Activated T-helper 9 cell treated with anti-CD3 and anti-CD28 coated beads, Interleukin-2, amount 50 U/mL, for 16 hours (primary cell): ENCODE measurements around the gene ESRRG.

Source experiments
- DNase-seq: peaks from one replicate; pipeline ENCODE4 v3.0.0-alpha.2; 2020; ENCODE audit warnings: low read depth

Gene ESRRG

GRCh38 chr1:216502528-216503162, 220.6 kb downstream of the ESRRG start:
- no peak for DNase-seq

DNA sequence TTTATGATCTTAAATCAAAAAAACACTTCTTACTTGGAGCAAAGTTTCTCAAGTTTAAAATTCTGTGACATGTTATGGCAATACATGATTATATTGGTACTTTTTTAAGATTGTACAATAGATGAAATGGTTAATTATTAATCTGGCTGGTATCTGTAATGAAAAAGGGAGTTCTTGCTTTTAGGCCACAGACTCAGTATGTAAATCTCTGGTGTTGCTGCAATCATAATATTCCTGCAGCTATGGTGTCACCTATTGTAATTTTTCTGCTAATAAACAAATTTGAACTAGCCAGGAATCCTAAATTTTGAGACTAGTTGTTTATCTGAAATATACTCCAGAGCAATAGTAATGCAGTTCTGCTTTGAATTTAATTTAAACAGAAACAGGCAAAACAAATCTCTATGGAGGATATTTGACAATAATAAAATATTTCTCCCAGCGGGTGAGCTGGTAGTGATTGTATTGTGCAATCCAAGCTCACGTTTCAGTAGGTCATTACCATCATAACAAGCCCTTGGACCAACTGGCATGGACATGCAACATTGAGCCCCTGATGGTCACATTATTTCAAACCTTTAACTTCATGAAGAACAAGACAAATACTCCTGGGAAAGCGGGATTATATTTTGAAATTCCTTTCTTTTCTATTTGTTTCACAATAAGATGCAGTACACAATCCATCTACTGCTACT, 222.8 kb downstream of the ESRRG start:
- no peak for DNase-seq

DNA sequence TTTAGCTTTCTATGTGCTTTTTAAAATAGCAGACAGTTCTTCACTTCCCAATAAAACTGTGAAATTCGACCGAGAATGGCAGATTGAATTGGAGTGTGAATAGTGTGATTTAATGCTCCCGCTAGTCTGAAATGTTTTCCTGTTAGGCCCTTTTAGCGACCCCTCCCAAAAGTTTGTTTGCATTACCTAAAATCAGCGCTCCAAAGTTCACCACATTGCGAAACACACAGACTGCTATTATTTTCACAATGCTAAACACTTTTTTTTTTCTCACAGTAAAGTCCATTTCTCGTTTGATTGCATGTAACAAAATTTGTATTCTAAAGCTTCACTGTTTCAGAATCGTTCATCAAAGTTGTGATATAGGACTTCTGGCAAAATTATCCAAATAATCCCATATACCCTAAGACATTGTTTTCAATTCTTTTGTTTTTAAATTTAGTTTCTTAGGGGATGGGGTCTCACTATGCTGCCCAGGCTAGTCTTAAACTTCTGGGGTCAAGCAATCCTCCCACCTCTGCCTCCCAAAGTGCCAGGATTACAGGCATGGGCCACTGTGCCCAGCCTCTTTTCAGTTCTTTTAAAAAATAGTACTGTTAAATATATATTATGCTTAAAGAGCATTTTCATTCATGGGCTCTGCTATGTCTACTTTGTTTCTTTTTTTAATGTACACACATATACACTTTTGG, 223.5 kb downstream of the ESRRG start:
- DNase-seq = no peak

GRCh38 chr1:216498277-216498676, 225.0 kb downstream of the ESRRG start:
- no peak for DNase-seq

- DNase-seq = no peak
These were observed 238.2 kb downstream of the ESRRG start for GRCh38 chr1:216485042-216485441.

GRCh38 chr1:216483672-216484401, 239.4 kb downstream of the ESRRG start:
- DNase-seq = no peak

DNA sequence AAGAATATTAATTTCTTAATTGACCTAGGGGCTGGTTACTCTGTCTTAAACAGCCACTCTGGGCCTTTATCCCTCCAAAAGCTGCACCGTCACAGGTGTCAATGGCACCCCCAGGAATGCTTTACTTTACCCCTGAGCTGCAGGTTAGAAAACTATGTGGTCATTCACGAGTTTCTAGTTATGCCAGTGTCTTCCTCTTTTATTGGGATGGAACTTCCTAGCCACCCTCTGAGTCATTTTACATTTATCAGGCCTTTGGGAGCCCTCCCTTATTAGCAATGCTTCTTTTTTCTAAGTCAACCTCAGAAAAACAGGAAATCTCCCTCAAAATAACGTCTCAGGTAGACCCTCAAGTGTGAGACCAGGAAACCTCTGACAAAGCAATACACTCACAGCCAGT, 240.6 kb downstream of the ESRRG start:
- DNase-seq = no peak

GRCh38 chr1:216478238-216478637, 245.0 kb downstream of the ESRRG start:
- DNase-seq = no peak

DNA sequence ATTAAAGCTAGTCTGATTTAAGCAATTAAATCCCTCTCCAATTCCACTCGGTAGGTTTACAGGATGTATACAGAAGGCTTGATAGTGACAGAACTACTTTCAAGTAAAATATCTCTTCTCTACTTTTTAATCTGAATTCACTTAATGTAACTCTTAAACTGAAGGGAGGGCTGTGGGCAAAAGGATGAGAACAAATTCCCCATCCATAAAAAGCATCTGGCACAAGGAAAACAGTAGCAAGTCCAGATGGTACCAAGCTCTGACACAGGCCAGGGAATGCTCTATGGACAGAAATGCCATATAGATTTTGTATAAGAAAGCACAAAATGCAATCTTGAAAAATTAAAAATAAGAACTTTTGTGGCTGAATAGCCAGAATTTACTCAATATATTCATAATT, 246.9 kb downstream of the ESRRG start:
- DNase-seq = no peak

DNA sequence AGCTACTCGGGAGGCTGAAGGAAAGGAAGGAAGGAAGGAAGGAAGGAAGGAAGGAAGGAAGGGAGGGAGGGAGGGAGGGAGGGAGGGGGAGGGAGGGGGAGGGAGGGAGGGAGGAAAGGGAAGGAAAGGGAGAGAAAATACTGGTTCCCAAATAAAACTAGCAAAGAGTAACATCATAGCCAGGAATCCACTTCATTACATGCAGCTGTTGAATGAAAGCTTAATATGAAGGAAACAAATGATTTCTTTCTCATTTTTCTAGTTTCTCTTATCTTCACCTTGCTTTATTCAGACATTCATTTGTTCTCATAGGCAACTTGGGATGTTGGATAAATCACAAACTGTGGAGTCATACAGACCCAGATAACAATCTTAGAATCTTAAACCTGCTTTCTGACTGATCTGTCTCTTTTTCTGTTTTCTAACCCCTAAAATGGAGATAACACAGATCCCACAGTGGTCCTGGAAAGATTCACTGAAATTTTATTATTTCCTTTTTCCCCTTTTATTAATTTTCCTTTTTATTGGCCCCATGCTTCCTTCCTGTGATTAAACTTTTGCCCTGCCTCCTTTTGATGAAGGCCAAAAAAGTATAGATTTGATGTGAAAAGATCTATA, 247.5 kb downstream of the ESRRG start:
- DNase-seq = no peak

GRCh38 chr1:216466162-216466801, 256.9 kb downstream of the ESRRG start:
- DNase-seq = no peak

GRCh38 chr1:216464489-216464888, 258.7 kb downstream of the ESRRG start:
- no peak for DNase-seq

DNA sequence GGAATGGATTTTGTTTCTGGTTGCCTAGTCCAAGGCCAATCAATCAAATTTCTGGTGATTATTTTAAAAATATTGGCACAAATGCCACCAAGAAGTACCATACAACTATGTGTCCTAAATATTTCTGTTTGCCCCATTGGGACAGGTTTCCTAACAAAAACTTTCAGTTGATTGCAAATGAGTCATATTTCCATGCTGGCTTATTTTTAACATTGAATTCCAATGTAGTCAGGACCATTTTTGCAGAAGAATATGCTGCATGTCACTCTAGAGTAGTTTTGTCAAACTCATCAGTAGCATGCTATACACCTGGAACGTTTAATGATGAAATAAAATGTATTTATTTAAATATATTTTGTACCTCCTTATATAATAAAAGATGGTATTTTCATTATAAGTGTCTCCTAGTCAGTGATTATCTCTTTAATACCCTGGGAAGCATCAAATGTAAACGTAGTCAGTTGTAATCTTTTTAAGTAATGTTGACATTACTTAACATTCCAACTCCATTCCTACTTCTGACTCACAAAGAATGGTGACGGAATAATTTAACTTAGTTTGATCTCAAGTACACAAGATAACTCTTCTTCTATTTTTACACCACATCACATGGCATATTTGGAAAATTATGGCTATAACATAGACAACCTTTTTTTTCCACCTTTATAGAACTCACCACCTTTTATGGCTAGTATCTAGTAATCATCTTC, 261.0 kb downstream of the ESRRG start:
- DNase-seq = no peak

GRCh38 chr1:216461466-216461865, 261.8 kb downstream of the ESRRG start:
- no peak for DNase-seq

GRCh38 chr1:216459651-216460207, 263.5 kb downstream of the ESRRG start:
- no peak for DNase-seq

DNA sequence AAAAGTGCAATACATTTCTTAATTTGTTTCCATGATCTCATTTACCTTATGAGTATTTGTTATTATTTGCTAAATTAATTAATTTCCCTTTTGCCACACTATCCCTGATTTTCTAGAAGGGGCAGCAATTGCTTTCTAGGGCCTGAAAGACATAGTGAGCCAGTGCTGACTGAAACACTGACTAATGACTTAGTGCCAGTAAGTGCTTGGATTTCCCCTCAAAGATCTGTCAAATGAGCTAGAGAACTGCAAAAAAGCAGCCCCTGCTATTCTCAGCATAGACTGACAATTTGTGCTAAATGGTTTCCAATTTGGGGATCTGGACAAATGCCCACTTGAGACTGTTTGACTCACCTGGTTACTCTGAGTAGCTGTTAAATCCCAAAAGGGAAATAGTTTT, 264.4 kb downstream of the ESRRG start:
- DNase-seq = no peak

GRCh38 chr1:216457356-216457755, 265.9 kb downstream of the ESRRG start:
- DNase-seq = no peak

- no peak for DNase-seq
These were observed 266.5 kb downstream of the ESRRG start for GRCh38 chr1:216456682-216457081.

DNA sequence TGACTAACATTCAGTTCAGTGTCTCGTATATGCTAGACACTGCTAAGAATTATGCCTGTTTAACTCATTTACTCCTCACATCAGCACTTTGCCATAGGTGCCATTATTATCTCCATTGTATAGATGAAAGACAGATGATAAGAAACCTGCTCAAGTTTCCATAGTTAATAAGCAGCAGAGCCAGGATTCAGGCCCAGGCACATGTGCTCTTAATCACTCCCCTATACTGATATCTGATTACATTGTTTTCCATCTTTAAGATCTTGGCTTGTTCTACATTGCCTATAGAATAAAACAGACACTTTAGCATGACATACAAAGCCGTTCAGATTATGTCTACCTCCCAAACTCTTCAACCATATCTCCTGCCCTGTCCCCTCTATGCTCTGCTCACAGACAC, 269.5 kb downstream of the ESRRG start:
- DNase-seq = no peak
